Measurements from ENCODE around the gene POLR3H.

The POLR3H gene

GRCh38 chr22:41488596-41489385 is 55.5 kb downstream of the POLR3H start:
- FAIRE-seq = no peak
- no peak for DNase-seq (ENCODE audit: insufficient read length, low spot score)

GRCh38 chr22:41488076-41488475 is 56.2 kb downstream of the POLR3H start:
- no peak for FAIRE-seq
- no peak for DNase-seq (ENCODE audit: insufficient read length, low spot score)

GRCh38 chr22:41487037-41487935 is 57.0 kb downstream of the POLR3H start:
- DNase-seq (ENCODE audit: insufficient read length, low spot score) = no peak
- no peak for FAIRE-seq

GRCh38 chr22:41485033-41485432 is 59.2 kb downstream of the POLR3H start:
- FAIRE-seq (peak; percentile 14), DNase-seq (ENCODE audit: insufficient read length, low spot score) (no peak)

GRCh38 chr22:41482319-41482935 is 61.8 kb downstream of the POLR3H start:
- FAIRE-seq (peak; percentile 77), DNase-seq (ENCODE audit: insufficient read length, low spot score) (no peak)

GRCh38 chr22:41481925-41482318 is 62.3 kb downstream of the POLR3H start:
- no peak for FAIRE-seq
- DNase-seq (ENCODE audit: insufficient read length, low spot score) = no peak

- FAIRE-seq = no peak
- no peak for DNase-seq (ENCODE audit: insufficient read length, low spot score)
These were observed 63.0 kb downstream of the POLR3H start for GRCh38 chr22:41481131-41481830.

GRCh38 chr22:41480397-41480735 is 63.9 kb downstream of the POLR3H start:
- FAIRE-seq (no peak), DNase-seq (ENCODE audit: insufficient read length, low spot score) (no peak)

- DNase-seq (ENCODE audit: insufficient read length, low spot score) (no peak), FAIRE-seq (peak; percentile 63)
These were observed 64.4 kb downstream of the POLR3H start for GRCh38 chr22:41479671-41480396.

GRCh38 chr22:41478891-41479521 is 65.3 kb downstream of the POLR3H start:
- FAIRE-seq = peak; percentile 79
- DNase-seq (ENCODE audit: insufficient read length, low spot score) = no peak

GRCh38 chr22:41478473-41478872 is 65.8 kb downstream of the POLR3H start:
- DNase-seq (ENCODE audit: insufficient read length, low spot score) (no peak), FAIRE-seq (no peak)
